HCT116 (cell line): Measurements from ENCODE around the gene VEPH1. TPM values are rescaled to one million over a fixed set of nuclear protein-coding genes. Genes with fewer than 3 reads are reported as not detected.

Experiments
- ATAC-seq: fragments of 200-7000 bp; cut with Tn5 transposase; 2 replicates; pipeline ENCODE4 v1.9.1; 2020; ENCODE audit warnings: mild to moderate bottlenecking, moderate library complexity
- BruUV-seq: library from RNA; stranded (reverse); fragments of 400-500 nt; replicated peaks from 2 replicates; lab custom pipeline; 2021; lab: Mats Ljungman, UMichigan
- CTCF ChIA-PET: fragments of 300-600 bp; sonication (Branson Sonifier 250); formaldehyde crosslinking; loops from one replicate; lab custom pipeline; 2021; ENCODE audit warnings: antibody characterized with exemption; lab: Charles Lee
- POLR2A ChIA-PET: fragments of 300-600, 350-600 bp; sonication (Branson Sonifier 250); formaldehyde crosslinking; loops from one replicate; lab custom pipeline; 2021; ENCODE audit warnings: antibody characterized with exemption; lab: Charles Lee
- RAD21 ChIA-PET, 2 experiments: fragments of 300-600 bp; sonication (Branson Sonifier 250); formaldehyde crosslinking; loops; one replicate each; lab custom pipeline; 2023; ENCODE audit warnings: low total read pairs in 2 of 2; ENCODE audit not compliant: uncharacterized antibody in 2 of 2, unreplicated experiment in 2 of 2, low non-redundant PET in 1 of 2; lab: Charles Lee
- DNase-seq: peaks from one replicate; pipeline ENCODE4 v3.0.0-alpha.2; 2010; ENCODE audit warnings: low read depth, low spot score
- H2AFZ ChIP-seq: fragments of 200-600 bp; shearing (Covaris generic), sonication (generic); 2 replicates; pipeline ENCODE4 v1.6.1; 2017; ENCODE audit warnings: low read depth, mixed run types, mixed read lengths, antibody characterized with exemption, low read length; ENCODE audit not compliant: poor library complexity, severe bottlenecking
- H3K27ac ChIP-seq: 2 replicates; pipeline ENCODE4 v1.5.1; 2012; ENCODE audit warnings: low read depth, low read length
- H3K27me3 ChIP-seq: fragments of 200-600 bp; sonication (generic); 2 replicates; pipeline ENCODE4 v1.6.1; 2016; ENCODE audit warnings: mixed run types, low read length, mixed read lengths; ENCODE audit not compliant: insufficient read depth
- H3K36me3 ChIP-seq, 2 experiments: fragments of 200-500 bp in 1 of 2; fragments of 200-600 bp in 1 of 2; sonication (Bioruptor generic) in 1 of 2; sonication (generic) in 1 of 2; 2 replicates each; pipeline versions ENCODE4 v1.5.1 to v1.6.1; 2014 to 2016; ENCODE audit warnings: low read length in 2 of 2, inconsistent platforms in 1 of 2, mixed read lengths in 1 of 2, mixed run types in 1 of 2; ENCODE audit not compliant: insufficient read depth in 2 of 2, control insufficient read depth in 1 of 2
- H3K4me1 ChIP-seq, 2 experiments: fragments of 200-600 bp in 1 of 2; sonication (generic) in 1 of 2; 2 replicates each; pipeline versions ENCODE4 v1.5.1 to v1.6.1; 2012 to 2017; ENCODE audit warnings: low read length in 2 of 2, inconsistent platforms in 1 of 2, mild to moderate bottlenecking in 1 of 2, mixed read lengths in 1 of 2, mixed run types in 1 of 2, moderate library complexity in 1 of 2; ENCODE audit not compliant: insufficient read depth in 2 of 2, control insufficient read depth in 1 of 2
- H3K4me2 ChIP-seq: fragments of 200-600 bp; sonication (generic); 2 replicates; pipeline ENCODE4 v1.6.1; 2017; ENCODE audit warnings: mixed run types, low read length, mixed read lengths
- H3K4me3 ChIP-seq, 2 experiments: fragments of 200-600 bp in 1 of 2; sonication (generic) in 1 of 2; replicated peaks in 1 of 2; 2 replicates each; pipeline ENCODE4 v1.5.1; 2011 to 2016; ENCODE audit warnings: low read length in 2 of 2, control low read depth in 1 of 2, low read depth in 1 of 2, mild to moderate bottlenecking in 1 of 2, mixed read lengths in 1 of 2, mixed run types in 1 of 2
- H3K79me2 ChIP-seq: fragments of 200-600 bp; sonication (generic); 2 replicates; pipeline ENCODE4 v1.6.1; 2017; ENCODE audit warnings: mild to moderate bottlenecking, mixed run types, low read length, moderate library complexity, mixed read lengths; ENCODE audit not compliant: insufficient read depth
- H3K9ac ChIP-seq: fragments of 200-600 bp; sonication (generic); 2 replicates; pipeline ENCODE4 v1.6.1; 2016; ENCODE audit warnings: low read length, mixed read lengths
- H3K9me2 ChIP-seq: fragments of 200-600 bp; sonication (generic), shearing (Covaris generic); 2 replicates; pipeline ENCODE4 v1.6.1; 2017; ENCODE audit warnings: mixed run types, mild to moderate bottlenecking, moderate library complexity; ENCODE audit not compliant: insufficient read depth
- H3K9me3 ChIP-seq, 2 experiments: fragments of 200-500 bp in 1 of 2; fragments of 200-600 bp in 1 of 2; sonication (Bioruptor generic) in 1 of 2; sonication (generic) in 1 of 2; 2 replicates each; pipeline ENCODE4 v1.6.1; 2014 to 2017; ENCODE audit warnings: low read length in 2 of 2, mixed read lengths in 2 of 2, inconsistent platforms in 1 of 2, low read depth in 1 of 2, mild to moderate bottlenecking in 1 of 2, mixed run types in 1 of 2, moderate library complexity in 1 of 2; ENCODE audit not compliant: control insufficient read depth in 1 of 2, insufficient read depth in 1 of 2
- H4K20me1 ChIP-seq: fragments of 200-600 bp; sonication (generic), shearing (Covaris generic); 2 replicates; pipeline ENCODE4 v1.6.1; 2017; ENCODE audit warnings: mixed run types, mild to moderate bottlenecking, moderate library complexity; ENCODE audit not compliant: insufficient read depth
- ATF3 ChIP-seq: IDR thresholded peaks from 2 replicates; pipeline ENCODE4 v1.6.1; 2012
- CEBPB ChIP-seq: IDR thresholded peaks from 2 replicates; pipeline ENCODE4 v1.6.1; 2012; ENCODE audit warnings: low read depth
- EGR1 ChIP-seq: IDR thresholded peaks from 2 replicates; pipeline ENCODE4 v1.6.1; 2012; ENCODE audit warnings: low read depth
- EZH2 ChIP-seq: fragments of 200-600 bp; sonication (generic); IDR thresholded peaks from 2 replicates; pipeline ENCODE4 v1.6.1; 2017; ENCODE audit warnings: antibody characterized with exemption, mixed run types
- FOSL1 ChIP-seq: IDR thresholded peaks from 2 replicates; pipeline ENCODE4 v1.6.1; 2012; ENCODE audit warnings: low read depth
- MAX ChIP-seq: IDR thresholded peaks from 2 replicates; pipeline ENCODE4 v1.6.1; 2012
- POLR2AphosphoS5 ChIP-seq: IDR thresholded peaks from 2 replicates; pipeline ENCODE4 v1.6.1; 2011; ENCODE audit warnings: mild to moderate bottlenecking, low read depth, low read length, moderate library complexity
- RAD21 ChIP-seq: IDR thresholded peaks from 2 replicates; pipeline ENCODE4 v1.6.1; 2012; ENCODE audit warnings: low read depth, mild to moderate bottlenecking
- REST ChIP-seq: IDR thresholded peaks from 2 replicates; pipeline ENCODE4 v1.6.1; 2012; ENCODE audit warnings: low read depth
- SIN3A ChIP-seq: IDR thresholded peaks from 2 replicates; pipeline ENCODE4 v1.6.1; 2012; ENCODE audit warnings: low read depth
- YY1 ChIP-seq: IDR thresholded peaks from 2 replicates; pipeline ENCODE4 v1.6.1; 2011; ENCODE audit warnings: low read length, low read depth, moderate library complexity, mild to moderate bottlenecking; ENCODE audit not compliant: insufficient replicate concordance; ENCODE audit errors: extremely low read depth
- ZBTB33 ChIP-seq: IDR thresholded peaks from 2 replicates; pipeline ENCODE4 v1.6.1; 2011; ENCODE audit warnings: mild to moderate bottlenecking, low read length, moderate library complexity; ENCODE audit not compliant: insufficient replicate concordance; ENCODE audit errors: extremely low read depth
- intact Hi-C: fragments of 100-400 bp; cut with micrococcal nuclease; formaldehyde crosslinking; loops from 2 replicates; pipeline ENCODE4 v1.10.0; 2022
- total RNA-seq: library from RNA; stranded (reverse); gene quantifications from one replicate; pipeline ENCODE4 v1.2.1, GENCODE V29; 2021; ENCODE audit not compliant: unreplicated experiment

Gene VEPH1
- total RNA-seq, 1 experiment from 2014 or later = 4.9 TPM

- RAD21 ChIA-PET = no interaction called here
These were observed 110.1 kb downstream of the VEPH1 start for GRCh38 chr3:157393113-157393512.

More at GRCh38 chr3:157393113-157393512, 110.1 kb downstream of the VEPH1 start:
- no peak for TF ChIP-seq MAX
- no peak for TF ChIP-seq CEBPB
- no peak for TF ChIP-seq EGR1
- TF ChIP-seq RAD21 = no peak
- no peak for TF ChIP-seq SIN3A
- TF ChIP-seq ZBTB33 = no peak
- TF ChIP-seq FOSL1 = no peak
- TF ChIP-seq REST = no peak
- no peak for TF ChIP-seq ATF3
- TF ChIP-seq YY1 = no peak
- no peak for TF ChIP-seq POLR2AphosphoS5
- no peak for TF ChIP-seq EZH2
- TF ChIP-seq, all 23 proteins: peak for 0
- Histone ChIP-seq H3K27ac (no peak overlapping the region), H4K20me1 (no peaks in the 10 kb centered on the region), H3K27me3 (no peaks in the 10 kb centered on the region), H3K4me1 (no peaks in the 10 kb centered on the region), H2AFZ (no peak overlapping the region), H3K4me2 (no peak overlapping the region), H3K9ac (no peak overlapping the region), H3K79me2 (no peaks in the 10 kb centered on the region), H3K4me3 (no peak overlapping the region), H3K36me3 (no peaks in the 10 kb centered on the region), H3K9me2 (no peaks in the 10 kb centered on the region), H3K9me3 (no peaks in the 10 kb centered on the region)
- BruUV-seq = no TSS peak
- ChIA-PET CTCF (no interaction called here), POLR2A (no interaction called here)
- intact Hi-C loops = no loop called here
- ATAC-seq (no peak), DNase-seq (no peak)
